Gastrocnemius medialis (tissue), 4 donors: ENCODE measurements around the gene CCDC74A. TPM values are rescaled to one million over a fixed set of nuclear protein-coding genes. Genes with fewer than 3 reads are reported as not detected.
"Not testable (repeated sequence)": the region's sequence is repeated elsewhere in the genome, so short reads cannot be mapped to it uniquely, and the experiment has no call there.

Source experiments
- ATAC-seq, 2 donors: fragments of 150-250 bp; one replicate each; pipeline ENCODE4 v1.9.1; 2016
- DNase-seq, 2 donors: peaks; one replicate each; pipeline ENCODE4 v3.0.0-alpha.2; 2019
- H3K27ac ChIP-seq, 4 donors: fragments of 200-600 bp; sonication (generic); 1 replicate in 1 of 4; 2 replicates in 3 of 4; pipeline ENCODE4 v1.5.1; 2016 to 2018; ENCODE audit warnings: mild to moderate bottlenecking in 2 of 4, moderate library complexity in 1 of 4
- H3K27me3 ChIP-seq, 3 donors: fragments of 200-600 bp; sonication (generic) in 2 of 3; 1 replicate in 1 of 3; 2 replicates in 2 of 3; pipeline versions ENCODE4 v1.5.1 to v1.6.0; 2016 to 2019; ENCODE audit warnings: mild to moderate bottlenecking in 1 of 3, moderate library complexity in 1 of 3
- H3K36me3 ChIP-seq, 2 donors: fragments of 200-600 bp; sonication (generic) in 1 of 2; one replicate each; pipeline ENCODE4 v1.5.1; 2017 to 2018
- H3K4me1 ChIP-seq, 2 donors: fragments of 200-600 bp; sonication (generic) in 1 of 2; one replicate each; pipeline ENCODE4 v1.5.1; 2016 to 2017; ENCODE audit warnings: mild to moderate bottlenecking in 2 of 2
- H3K4me3 ChIP-seq, 4 donors: fragments of 200-600 bp; sonication (generic) in 3 of 4; 1 replicate in 1 of 4; 2 replicates in 3 of 4; pipeline ENCODE4 v1.5.1; 2016 to 2019; ENCODE audit warnings: mild to moderate bottlenecking in 2 of 4
- H3K9me3 ChIP-seq, 3 donors: fragments of 200-600 bp; sonication (generic) in 2 of 3; 1 replicate in 1 of 3; 2 replicates in 2 of 3; pipeline ENCODE4 v1.5.1; 2016 to 2019
- CTCF ChIP-seq, 5 experiments: fragments of 450-650 bp in 3 of 5; fragments of 200-600 bp in 2 of 5; sonication (generic) in 2 of 5; IDR thresholded peaks in 4 of 5; conservative IDR thresholded peaks in 1 of 5; 1 replicate in 4 of 5; 2 replicates in 1 of 5; pipeline ENCODE4 v1.5.1; 2016 to 2019; ENCODE audit warnings: antibody characterized with exemption in 5 of 5, mild to moderate bottlenecking in 3 of 5, moderate library complexity in 3 of 5
- POLR2A ChIP-seq, 2 donors: fragments of 450-650 bp; IDR thresholded peaks; one replicate each; pipeline ENCODE4 v1.6.1; 2017; ENCODE audit warnings: antibody characterized with exemption in 2 of 2, mild to moderate bottlenecking in 2 of 2, moderate library complexity in 2 of 2
- in situ Hi-C, 4 donors: fragments of 200-750 bp; cut with MboI; loops; one replicate each; pipeline versions ENCODE4 v1.15.0 to v1.8.0; 2017; ENCODE audit warnings: low sequenced_read_pairs in 4 of 4
- intact Hi-C: fragments of 100-400 bp; cut with DNase I; formaldehyde crosslinking; loops from one replicate; pipeline ENCODE4 v1.15.1; 2023; ENCODE audit warnings: low total_unique reads
- total RNA-seq, 4 donors: library from RNA; depleted of rRNA; stranded (reverse); fragments of >200 nt; gene quantifications; one replicate each; pipeline versions ENCODE4 v1.1.0 to v1.2.3, GENCODE V29; 2016

Gene CCDC74A
- total RNA-seq, 4 donors from 2014 or later: 0.24 to 0.46 (median 0.36) TPM; not detected in 1

DNA sequence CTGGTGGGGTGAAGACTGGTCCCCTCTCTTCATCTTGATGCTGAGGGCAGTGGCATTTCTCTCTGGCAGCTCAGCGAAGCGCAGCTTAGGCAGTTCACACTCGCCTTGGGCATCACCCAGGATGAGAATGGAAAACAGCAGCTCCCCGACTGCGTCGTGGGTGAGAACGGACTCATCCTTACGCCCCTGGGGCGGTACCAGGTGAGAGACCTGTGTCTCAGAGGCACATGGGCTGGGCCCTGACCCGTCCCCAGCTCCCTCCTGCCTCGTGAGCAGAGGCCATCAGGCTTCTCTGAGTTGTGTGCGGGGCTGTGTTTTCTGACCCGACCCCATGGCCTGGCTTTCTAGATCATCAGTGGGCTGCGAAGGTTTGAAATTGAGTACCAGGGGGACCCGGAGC, 8.2 kb upstream of the CCDC74A start:
- TF ChIP-seq POLR2A (IDR thresholded peaks at IDR 0.05): no peak
- TF ChIP-seq CTCF (IDR thresholded peaks at IDR 0.05 in 4 of 5, conservative IDR thresholded peaks at IDR 0.05 in 1 of 5): no peak
- in situ Hi-C loops: no loop called here
- no peaks in the 10 kb centered on the region for H3K9me3 ChIP-seq
- DNase-seq (no peak), ATAC-seq (no peak)
- H3K4me3 ChIP-seq: no peak overlapping the region
- no peaks in the 10 kb centered on the region for H3K4me1 ChIP-seq
- H3K27ac ChIP-seq: no peak overlapping the region
- H3K36me3 ChIP-seq: peaks cover 0 to 17% of the 10 kb centered on the region in 2 donors
- intact Hi-C loops: no loop called here
- H3K27me3 ChIP-seq: no peaks in the 10 kb centered on the region

GRCh38 chr2:131519871-131520470, 7.7 kb upstream of the CCDC74A start:
- in situ Hi-C loops, DNase-seq, H3K27ac ChIP-seq, intact Hi-C loops, H3K27me3 ChIP-seq, H3K4me3 ChIP-seq, H3K9me3 ChIP-seq, ATAC-seq, H3K4me1 ChIP-seq: not testable (repeated sequence)
- H3K36me3 ChIP-seq: peaks cover 0 to 17% of the 10 kb centered on the region in 2 donors

GRCh38 chr2:131520526-131520925, 7.2 kb upstream of the CCDC74A start:
- no peak for DNase-seq
- no peak for ATAC-seq
- no peak overlapping the region for H3K4me3 ChIP-seq
- H3K27ac ChIP-seq: no peak overlapping the region
- TF ChIP-seq POLR2A (IDR thresholded peaks at IDR 0.05) (no peak), CTCF (IDR thresholded peaks at IDR 0.05 in 4 of 5, conservative IDR thresholded peaks at IDR 0.05 in 1 of 5) (no peak)
- no peaks in the 10 kb centered on the region for H3K9me3 ChIP-seq
- no peaks in the 10 kb centered on the region for H3K4me1 ChIP-seq
- peaks cover 0 to 17% of the 10 kb centered on the region in 2 donors for H3K36me3 ChIP-seq
- intact Hi-C loops (no loop called here), in situ Hi-C loops (no loop called here)
- no peaks in the 10 kb centered on the region for H3K27me3 ChIP-seq

DNA sequence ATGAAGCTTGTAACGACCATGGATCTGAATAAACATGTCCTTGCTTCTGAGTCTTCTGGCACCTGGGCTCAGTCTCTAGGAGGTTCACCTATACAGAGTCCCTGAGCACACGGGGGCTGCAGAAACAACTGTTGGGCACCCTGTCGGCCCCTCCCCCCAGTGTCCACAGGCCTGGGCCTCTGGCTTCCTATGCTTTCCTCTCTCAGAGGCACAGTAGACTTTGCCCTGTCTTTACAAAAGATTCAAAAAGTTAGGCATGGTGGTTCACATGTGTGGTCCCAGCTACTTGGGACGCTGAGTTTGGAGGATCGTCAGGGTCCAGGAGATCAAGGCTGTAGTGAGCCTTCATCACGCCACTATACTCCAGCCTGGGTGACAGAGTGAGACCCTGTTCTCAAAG, 6.2 kb upstream of the CCDC74A start:
- H3K4me3 ChIP-seq, H3K27me3 ChIP-seq, in situ Hi-C loops, H3K27ac ChIP-seq, H3K9me3 ChIP-seq, intact Hi-C loops, DNase-seq, ATAC-seq, H3K4me1 ChIP-seq: not testable (repeated sequence)
- peaks cover 0 to 17% of the 10 kb centered on the region in 2 donors for H3K36me3 ChIP-seq

- ATAC-seq: peak; percentile 30 to 39
These were observed 5.5 kb upstream of the CCDC74A start for GRCh38 chr2:131521961-131522781.

GRCh38 chr2:131525256-131525655, 2.4 kb upstream of the CCDC74A start:
- H3K36me3 ChIP-seq, in situ Hi-C loops, intact Hi-C loops, H3K4me1 ChIP-seq, H3K27me3 ChIP-seq, ATAC-seq, H3K27ac ChIP-seq, DNase-seq, H3K9me3 ChIP-seq, H3K4me3 ChIP-seq: not testable (repeated sequence)

More at GRCh38 chr2:131521961-131522781, 5.5 kb upstream of the CCDC74A start:
- H3K36me3 ChIP-seq: peaks cover 0 to 13% of the 10 kb centered on the region in 2 donors
- TF ChIP-seq CTCF (IDR thresholded peaks at IDR 0.05 in 4 of 5, conservative IDR thresholded peaks at IDR 0.05 in 1 of 5) (no peak), POLR2A (IDR thresholded peaks at IDR 0.05) (no peak)
- H3K27ac ChIP-seq: no peak overlapping the region
- H3K27me3 ChIP-seq: peaks cover 0 to under 1% (median 0%) of the 10 kb centered on the region in 3 donors
- no peaks in the 10 kb centered on the region for H3K9me3 ChIP-seq
- in situ Hi-C loops (no loop called here), intact Hi-C loops (no loop called here)
- DNase-seq: no peak
- H3K4me1 ChIP-seq: no peaks in the 10 kb centered on the region
- H3K4me3 ChIP-seq: no peak overlapping the region

GRCh38 chr2:131528981-131529863, 1.5 kb downstream of the CCDC74A start:
- H3K27me3 ChIP-seq, intact Hi-C loops, H3K4me1 ChIP-seq, H3K9me3 ChIP-seq, in situ Hi-C loops, ATAC-seq, H3K27ac ChIP-seq, H3K36me3 ChIP-seq, DNase-seq: not testable (repeated sequence)
- H3K4me3 ChIP-seq: peak overlapping the region in 1 of 4 donors; percentile 34

- H3K36me3 ChIP-seq, H3K4me3 ChIP-seq, in situ Hi-C loops, H3K27ac ChIP-seq, DNase-seq, H3K27me3 ChIP-seq, H3K4me1 ChIP-seq, intact Hi-C loops, ATAC-seq, H3K9me3 ChIP-seq: not testable (repeated sequence)
These were observed 2.3 kb downstream of the CCDC74A start for GRCh38 chr2:131529864-131530445.
